Heart left ventricle (tissue), 16 donors: Measurements from ENCODE around the gene LRRC1. TPM values are rescaled to one million over a fixed set of nuclear protein-coding genes. Genes with fewer than 3 reads are reported as not detected.

Source experiments
- ATAC-seq, 4 donors: fragments of 200-7000 bp; cut with Tn5 transposase; one replicate each; pipeline ENCODE4 v1.9.1; 2020 to 2022; ENCODE audit warnings: moderate library complexity in 4 of 4, mild to moderate bottlenecking in 3 of 4, moderate number of reproducible peaks in 1 of 4
- DNase-seq, 5 donors: peaks; one replicate each; pipeline ENCODE4 v3.0.0-alpha.2; 2020
- H3K27ac ChIP-seq, 12 donors: fragments of 200-600 bp; sonication (generic) in 4 of 12; one replicate each; pipeline versions ENCODE4 v1.5.0 to v1.8.0; 2016 to 2022; ENCODE audit warnings: mild to moderate bottlenecking in 2 of 12
- H3K27me3 ChIP-seq, 9 donors: fragments of 200-600 bp; sonication (generic) in 2 of 9; one replicate each; pipeline versions ENCODE4 v1.5.1 to v1.8.0; 2016 to 2022; ENCODE audit warnings: mild to moderate bottlenecking in 3 of 9
- H3K36me3 ChIP-seq, 9 donors: fragments of 200-600 bp; sonication (generic) in 2 of 9; one replicate each; pipeline versions ENCODE4 v1.5.0 to v1.8.0; 2018 to 2022; ENCODE audit warnings: mild to moderate bottlenecking in 2 of 9
- H3K4me1 ChIP-seq, 12 donors: fragments of 200-600 bp; sonication (generic) in 4 of 12; one replicate each; pipeline versions ENCODE4 v1.5.0 to v1.8.0; 2016 to 2022; ENCODE audit warnings: mild to moderate bottlenecking in 3 of 12
- H3K4me3 ChIP-seq, 12 donors: fragments of 200-600 bp; sonication (generic) in 4 of 12; one replicate each; pipeline versions ENCODE4 v1.5.0 to v1.8.0; 2017 to 2022; ENCODE audit warnings: mild to moderate bottlenecking in 9 of 12, moderate library complexity in 4 of 12
- H3K9me3 ChIP-seq, 12 donors: fragments of 200-600 bp; sonication (generic) in 4 of 12; one replicate each; pipeline versions ENCODE4 v1.5.0 to v1.8.0; 2016 to 2022; ENCODE audit warnings: mild to moderate bottlenecking in 1 of 12
- POLR2A ChIP-seq, 2 donors: fragments of 450-650 bp; IDR thresholded peaks; one replicate each; pipeline ENCODE4 v1.6.1; 2017; ENCODE audit warnings: antibody characterized with exemption in 2 of 2, mild to moderate bottlenecking in 2 of 2, moderate library complexity in 2 of 2
- WGBS, 4 donors: extraction: QIAGEN DNeasy Blood & Tissue Kit in 2 of 4; methylation state at CpG; one replicate each; pipeline versions ENCODE4 v1.1.5 to v1.1.7; 2013 to 2018; 5-methylcytosine and 5-hydroxymethylcytosine counted together
- intact Hi-C, 10 donors: fragments of 100-400 bp; cut with DNase I; formaldehyde crosslinking; loops; one replicate each; pipeline versions ENCODE4 v1.11.1 to v1.14.2; 2022
- polyA plus RNA-seq, 2 donors: library from polyadenylated mRNA; stranded (reverse); fragments of 200-250 nt; gene quantifications; one replicate each; pipeline ENCODE4 v1.2.3, GENCODE V29; 2013
- total RNA-seq, 9 donors: library from RNA; depleted of rRNA in 2 of 9; stranded (reverse); fragments of >200 nt in 2 of 9; fragmentation: NEBNext Ultra II Directional in 3 of 9; extraction: Animal tissue kit (Norgen Biotek cat#: 25700) in 3 of 9; gene quantifications; one replicate each; pipeline versions ENCODE4 v1.1.0 to v1.2.4, GENCODE V29; 2016 to 2023
- TF ChIP-seq, protein P1 (sequence below), 12 donors: fragments of 200-600 bp; sonication (generic) in 4 of 12; IDR thresholded peaks; one replicate each; pipeline versions ENCODE4 v1.5.0 to v1.8.0; 2018 to 2022; ENCODE audit warnings: antibody characterized with exemption in 12 of 12, mild to moderate bottlenecking in 5 of 12
- donor health status: ischemic (EF 13 %, LVEDD 7.1; RV severe dilation, severe dysfunction).
- donor health status: healthy with polysubstance abuse.
- donor health status: DM: no; HTN: yes; CAD: no.
- donor health status: DM: no; HTN: no; CAD: no.
- donor health status: ischemic (EF 25% LVEDD 6.9; RV normal size, moderate dysfunction).
- donor health status: ischemic (EF 25% LVEDD 5.7; RV mildly dilated, moderate dysfunction).
- donor health status: healthy.
- donor health status: DM: yes; HTN: yes; CAD: no.
- donor health status: ischemic (EF 35%, LVEDD 5.7; RV mildly dilated, moderate dysfunction).
- donor health status: nonischemic (EF 11% LVEDD 7.7; RV severe dilation, severe dysfunction).
- donor health status: DM: yes; HTN: yes; CAD: no.
- donor health status: PGD.
- donor health status: ischemic (EF 29% LVEDD 5.4; RV normal size, mild dysfunction).
- donor health status: nonischemic (EF 23%, LVEDD 6.1; RV moderate dilation, normal function).

LRRC1 gene
- total and polyA plus RNA-seq, 11 donors, result 1.2 to 11.2 (median 3.3) TPM

DNA sequence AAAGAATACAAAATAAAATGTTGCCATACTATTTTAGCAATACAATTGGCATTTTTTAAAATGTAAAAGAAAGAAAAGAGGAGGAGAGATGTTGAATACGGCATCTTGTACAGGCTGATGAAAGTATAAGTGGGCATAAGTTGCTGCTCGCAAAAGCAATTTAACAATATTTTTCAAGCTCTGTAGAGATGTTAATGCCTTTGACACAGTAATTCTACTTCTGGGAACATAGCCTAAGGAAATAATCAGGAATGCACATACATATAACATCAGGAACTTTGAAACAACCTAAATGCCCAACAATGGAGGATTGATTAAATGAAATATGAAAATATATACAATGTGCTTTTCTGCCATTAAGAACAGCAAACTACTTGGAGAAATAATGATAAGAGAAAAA is 80.2 kb downstream of the LRRC1 start:
- 97 to 99% (median 98%) methylated on average over 2 of the region's 2 CpGs for WGBS, 4 donors
- TF ChIP-seq, protein P1, sequence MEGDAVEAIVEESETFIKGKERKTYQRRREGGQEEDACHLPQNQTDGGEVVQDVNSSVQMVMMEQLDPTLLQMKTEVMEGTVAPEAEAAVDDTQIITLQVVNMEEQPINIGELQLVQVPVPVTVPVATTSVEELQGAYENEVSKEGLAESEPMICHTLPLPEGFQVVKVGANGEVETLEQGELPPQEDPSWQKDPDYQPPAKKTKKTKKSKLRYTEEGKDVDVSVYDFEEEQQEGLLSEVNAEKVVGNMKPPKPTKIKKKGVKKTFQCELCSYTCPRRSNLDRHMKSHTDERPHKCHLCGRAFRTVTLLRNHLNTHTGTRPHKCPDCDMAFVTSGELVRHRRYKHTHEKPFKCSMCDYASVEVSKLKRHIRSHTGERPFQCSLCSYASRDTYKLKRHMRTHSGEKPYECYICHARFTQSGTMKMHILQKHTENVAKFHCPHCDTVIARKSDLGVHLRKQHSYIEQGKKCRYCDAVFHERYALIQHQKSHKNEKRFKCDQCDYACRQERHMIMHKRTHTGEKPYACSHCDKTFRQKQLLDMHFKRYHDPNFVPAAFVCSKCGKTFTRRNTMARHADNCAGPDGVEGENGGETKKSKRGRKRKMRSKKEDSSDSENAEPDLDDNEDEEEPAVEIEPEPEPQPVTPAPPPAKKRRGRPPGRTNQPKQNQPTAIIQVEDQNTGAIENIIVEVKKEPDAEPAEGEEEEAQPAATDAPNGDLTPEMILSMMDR (IDR thresholded peaks at IDR 0.05), result no peak
- TF ChIP-seq POLR2A (IDR thresholded peaks at IDR 0.05), result no peak
- Histone ChIP-seq H3K9me3 (peaks cover 0 to 11% (median 0%) of the 10 kb centered on the region in 12 donors), H3K4me3 (no peak overlapping the region), H3K27ac (no peak overlapping the region), H3K36me3 (no peaks in the 10 kb centered on the region), H3K4me1 (peaks cover 0 to 10% (median 0%) of the 10 kb centered on the region in 12 donors), H3K27me3 (no peaks in the 10 kb centered on the region)
- no peak for DNase-seq
- intact Hi-C loops, result no loop called here
- no peak for ATAC-seq

DNA sequence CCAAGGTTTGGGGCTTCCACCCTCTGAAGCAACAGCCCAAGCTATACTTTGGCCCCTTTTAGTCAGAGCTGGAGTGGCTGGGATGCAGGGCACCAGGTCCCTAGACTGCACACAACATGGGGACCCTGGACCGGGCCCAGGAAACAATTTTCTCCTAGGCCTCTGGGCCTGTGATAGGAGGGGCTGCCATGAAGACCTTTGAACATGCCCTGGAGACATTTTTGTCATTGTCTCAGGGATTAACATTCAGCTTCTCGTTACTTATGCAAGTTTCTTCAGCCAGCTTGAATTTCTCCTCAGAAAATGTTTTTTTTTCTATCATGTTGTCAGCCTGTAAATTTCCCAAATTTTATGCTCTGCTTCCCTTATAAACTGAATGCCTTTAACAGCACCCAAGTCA is 82.3 kb downstream of the LRRC1 start:
- DNase-seq, result no peak
- TF ChIP-seq, protein P1 (IDR thresholded peaks at IDR 0.05), result no peak
- TF ChIP-seq POLR2A (IDR thresholded peaks at IDR 0.05), result no peak
- ATAC-seq, result no peak
- Histone ChIP-seq H3K9me3 (peaks cover 0 to 10% (median 0%) of the 10 kb centered on the region in 12 donors), H3K36me3 (no peaks in the 10 kb centered on the region), H3K4me3 (no peak overlapping the region), H3K27ac (no peak overlapping the region), H3K4me1 (no peaks in the 10 kb centered on the region), H3K27me3 (no peaks in the 10 kb centered on the region)
- intact Hi-C loops, result no loop called here
- 73 to 96% (median 96%) methylated on average over 2 of the region's 2 CpGs for WGBS, 4 donors

DNA sequence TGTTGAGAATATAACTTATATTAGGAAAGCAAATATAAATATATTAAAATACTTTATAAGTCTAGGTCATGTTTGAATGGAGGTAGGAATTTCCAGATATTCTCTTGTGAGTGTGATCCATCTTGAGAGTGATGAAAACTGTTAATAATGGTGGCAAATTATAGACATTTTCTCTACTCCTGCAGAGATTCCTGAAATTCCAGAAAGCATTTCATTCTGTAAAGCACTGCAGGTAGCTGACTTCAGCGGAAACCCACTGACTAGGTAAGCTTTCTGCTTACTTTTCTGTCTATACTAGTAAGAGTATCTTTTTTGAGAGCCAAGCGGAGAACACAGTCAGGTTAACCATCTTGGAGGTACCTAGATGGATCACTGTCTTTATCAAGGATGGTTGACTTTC is 84.0 kb downstream of the LRRC1 start:
- Histone ChIP-seq H3K9me3 (no peaks in the 10 kb centered on the region), H3K4me1 (no peaks in the 10 kb centered on the region), H3K4me3 (no peak overlapping the region), H3K36me3 (peaks cover 0 to 6% (median 0%) of the 10 kb centered on the region in 9 donors), H3K27me3 (no peaks in the 10 kb centered on the region), H3K27ac (no peak overlapping the region)
- intact Hi-C loops, result no loop called here
- no peak for DNase-seq
- ATAC-seq, result no peak
- TF ChIP-seq, protein P1 (IDR thresholded peaks at IDR 0.05), result no peak
- TF ChIP-seq POLR2A (IDR thresholded peaks at IDR 0.05), result no peak
- WGBS, 4 donors, result 96 to 98% (median 97%) methylated on average over 2 of the region's 2 CpGs

DNA sequence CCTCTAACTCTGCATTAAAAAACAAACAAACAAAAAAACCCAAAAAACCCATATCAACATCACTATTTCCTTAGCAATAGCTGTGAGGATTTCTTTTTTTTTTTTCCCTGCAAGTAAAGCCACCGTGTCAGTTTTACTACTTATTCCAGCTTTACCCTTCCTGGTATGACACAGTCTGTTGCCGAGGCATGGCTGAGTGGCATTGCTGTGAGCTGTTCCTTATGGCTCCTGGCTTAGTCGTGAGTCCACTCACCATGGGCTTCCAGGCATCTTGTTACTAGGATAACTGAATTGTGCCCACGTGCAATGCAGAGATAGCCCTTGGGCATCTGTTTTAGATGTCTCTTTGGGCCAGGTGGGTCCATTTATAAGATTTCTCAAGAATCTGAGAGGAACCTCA is 84.8 kb downstream of the LRRC1 start:
- no peak overlapping the region for H3K4me3 ChIP-seq
- TF ChIP-seq POLR2A (IDR thresholded peaks at IDR 0.05), result no peak
- TF ChIP-seq, protein P1 (IDR thresholded peaks at IDR 0.05), result no peak
- peaks cover 0 to 6% (median 0%) of the 10 kb centered on the region in 9 donors for H3K36me3 ChIP-seq
- ATAC-seq (no peak), DNase-seq (no peak)
- no peaks in the 10 kb centered on the region for H3K9me3 ChIP-seq
- 45 to 76% (median 59%) methylated on average over 4 of the region's 4 CpGs for WGBS, 4 donors
- no peaks in the 10 kb centered on the region for H3K27me3 ChIP-seq
- no peak overlapping the region for H3K27ac ChIP-seq
- intact Hi-C loops, result loop anchor here in 1 of 10 donors (5.0 kb wide), 1 partner anchor 63 kb away; no protein-coding TSS in a partner anchor
- H3K4me1 ChIP-seq, result no peaks in the 10 kb centered on the region
